PC-3 (cell line): ENCODE measurements around the gene COL27A1.

Source experiments
- CTCF ChIP-seq: fragments of 300-600 bp; sonication (generic); conservative IDR thresholded peaks from 2 replicates; pipeline ENCODE4 v1.5.1; 2017; ENCODE audit warnings: antibody characterized with exemption, low read depth, mild to moderate bottlenecking, low read length
- EZH2 ChIP-seq: fragments of 300-600 bp; sonication (generic); IDR thresholded peaks from one replicate; pipeline ENCODE4 v1.6.1; 2017; ENCODE audit warnings: antibody characterized with exemption, mild to moderate bottlenecking, low read length; ENCODE audit not compliant: unreplicated experiment

DNA sequence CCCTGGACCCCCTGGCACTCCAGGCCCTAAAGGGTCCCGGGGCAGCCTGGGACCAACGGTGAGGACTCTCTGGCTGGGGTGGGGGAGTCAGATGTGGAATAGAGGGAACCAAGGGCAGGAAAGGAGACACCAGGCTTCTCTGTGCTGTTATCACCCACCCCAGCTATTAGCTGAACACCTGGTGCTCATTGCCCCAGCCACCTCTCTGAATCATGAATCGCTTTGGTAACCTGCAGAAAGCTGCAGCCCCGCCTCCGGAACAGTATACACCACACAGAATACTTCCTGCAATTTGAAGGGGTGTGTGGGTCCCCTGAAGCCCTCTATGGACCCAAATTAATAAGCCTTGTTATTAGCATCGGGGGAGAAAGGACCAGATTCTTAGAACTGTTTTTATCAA, 127.2 kb downstream of the COL27A1 start:
- TF ChIP-seq CTCF = no peak
- no peak for TF ChIP-seq EZH2
